ENCODE measurements around the gene JRKL. TPM values are rescaled to one million over a fixed set of nuclear protein-coding genes. Genes with fewer than 3 reads are reported as not detected.

The JRKL gene
- total RNA-seq, 1 experiment from 2014 or later, result 16.6 TPM

DNA sequence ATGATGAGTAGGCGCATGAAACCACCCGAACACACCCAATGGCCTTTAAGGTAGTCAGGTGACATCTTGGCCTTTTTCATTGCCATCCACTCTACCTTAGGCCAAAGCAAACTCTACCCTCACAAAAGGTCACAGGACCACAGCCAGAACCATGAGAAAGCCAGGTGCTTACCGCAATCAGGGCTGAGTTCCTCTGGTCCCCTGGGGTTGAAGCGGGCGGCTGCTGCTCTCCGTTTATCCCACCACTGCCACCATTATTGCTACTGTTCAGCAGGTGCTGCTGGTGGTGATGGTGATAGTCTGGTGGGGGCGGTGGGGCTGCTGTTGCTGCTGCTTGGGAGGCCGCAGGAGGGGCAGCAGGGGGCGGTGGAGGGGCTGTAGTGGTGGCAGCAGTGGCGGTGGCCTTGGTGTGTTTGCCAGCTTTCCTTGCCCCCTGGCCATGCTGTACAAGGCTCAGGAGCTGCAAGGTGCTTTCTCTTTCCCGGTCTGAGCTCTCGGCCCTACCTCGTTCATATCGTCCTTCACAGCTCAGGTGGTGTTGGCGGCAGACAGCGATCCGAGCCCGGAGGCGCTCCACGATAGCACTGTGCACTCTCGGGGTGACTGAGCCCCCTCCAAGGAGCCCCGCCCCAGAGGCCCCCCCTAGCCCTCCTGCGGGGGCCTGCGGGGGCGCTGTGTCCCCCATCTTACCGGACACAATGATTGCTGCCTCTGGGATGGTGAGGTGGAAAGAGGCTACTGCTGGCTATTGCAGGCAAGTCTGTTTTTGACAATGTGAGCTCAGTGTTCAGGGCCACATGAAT is 48.4 kb upstream of the JRKL start:
- intact Hi-C loops (cut with micrococcal nuclease; ENCODE audit: unreplicated experiment), result loop anchor here (2.0 to 5.0 kb wide), 5 partner anchors 33 to 505 kb away; partner anchors contain the start of gene MTMR2
- Mint-ChIP-seq H3K36me3 (ENCODE audit: insufficient read depth, unreplicated experiment) (no peaks in the 10 kb centered on the region), H3K4me1 (ENCODE audit: low read depth, unreplicated experiment) (peaks cover 36% of the 10 kb centered on the region), H3K9me3 (ENCODE audit: unreplicated experiment) (no peaks in the 10 kb centered on the region), H3K4me3 (ENCODE audit: unreplicated experiment) (peak overlapping the region; percentile 93), H3K27ac (ENCODE audit: unreplicated experiment) (peak overlapping the region; percentile 68), H3K27me3 (ENCODE audit: insufficient read depth, unreplicated experiment) (no peaks in the 10 kb centered on the region)
- H3K27me3 ChIP-seq (replicated peaks; ENCODE audit: control insufficient read depth, insufficient read depth, low read length), result no peaks in the 10 kb centered on the region
- POLR2A ChIA-PET, result interaction anchor here (0.5 kb wide), 1 partner anchor 327 kb away, joined by 3 read pairs; no protein-coding TSS in a partner anchor
- DNase-seq, result peak; percentile 45 to 50
- BruUV-seq (replicated peaks), result no TSS peak
- TF ChIP-seq, protein P1, sequence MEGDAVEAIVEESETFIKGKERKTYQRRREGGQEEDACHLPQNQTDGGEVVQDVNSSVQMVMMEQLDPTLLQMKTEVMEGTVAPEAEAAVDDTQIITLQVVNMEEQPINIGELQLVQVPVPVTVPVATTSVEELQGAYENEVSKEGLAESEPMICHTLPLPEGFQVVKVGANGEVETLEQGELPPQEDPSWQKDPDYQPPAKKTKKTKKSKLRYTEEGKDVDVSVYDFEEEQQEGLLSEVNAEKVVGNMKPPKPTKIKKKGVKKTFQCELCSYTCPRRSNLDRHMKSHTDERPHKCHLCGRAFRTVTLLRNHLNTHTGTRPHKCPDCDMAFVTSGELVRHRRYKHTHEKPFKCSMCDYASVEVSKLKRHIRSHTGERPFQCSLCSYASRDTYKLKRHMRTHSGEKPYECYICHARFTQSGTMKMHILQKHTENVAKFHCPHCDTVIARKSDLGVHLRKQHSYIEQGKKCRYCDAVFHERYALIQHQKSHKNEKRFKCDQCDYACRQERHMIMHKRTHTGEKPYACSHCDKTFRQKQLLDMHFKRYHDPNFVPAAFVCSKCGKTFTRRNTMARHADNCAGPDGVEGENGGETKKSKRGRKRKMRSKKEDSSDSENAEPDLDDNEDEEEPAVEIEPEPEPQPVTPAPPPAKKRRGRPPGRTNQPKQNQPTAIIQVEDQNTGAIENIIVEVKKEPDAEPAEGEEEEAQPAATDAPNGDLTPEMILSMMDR (IDR thresholded peaks at IDR 0.05; ENCODE audit: insufficient read depth in 1 of 2, low read depth in 1 of 2, low read length in 1 of 2, severe bottlenecking in 1 of 2, unreplicated experiment in 1 of 2), result peak; percentile 28 to 72
- no peaks in the 10 kb centered on the region for H3K36me3 ChIP-seq (ENCODE audit: control insufficient read depth, insufficient read depth, low read length)
- peaks cover 36% of the 10 kb centered on the region for H3K4me1 ChIP-seq
- H3K9me3 ChIP-seq, result no peaks in the 10 kb centered on the region
- H3K4me3 ChIP-seq (ENCODE audit: low read depth, low read length), result peak overlapping the region; percentile 66
- CTCF ChIA-PET, result interaction anchor here (0.7 to 4.0 kb wide), 15 partner anchors 9 to 552 kb away, joined by 3 to 119 read pairs (median 6); partner anchors contain the start of genes CCDC82, FAM76B and JRKL

DNA sequence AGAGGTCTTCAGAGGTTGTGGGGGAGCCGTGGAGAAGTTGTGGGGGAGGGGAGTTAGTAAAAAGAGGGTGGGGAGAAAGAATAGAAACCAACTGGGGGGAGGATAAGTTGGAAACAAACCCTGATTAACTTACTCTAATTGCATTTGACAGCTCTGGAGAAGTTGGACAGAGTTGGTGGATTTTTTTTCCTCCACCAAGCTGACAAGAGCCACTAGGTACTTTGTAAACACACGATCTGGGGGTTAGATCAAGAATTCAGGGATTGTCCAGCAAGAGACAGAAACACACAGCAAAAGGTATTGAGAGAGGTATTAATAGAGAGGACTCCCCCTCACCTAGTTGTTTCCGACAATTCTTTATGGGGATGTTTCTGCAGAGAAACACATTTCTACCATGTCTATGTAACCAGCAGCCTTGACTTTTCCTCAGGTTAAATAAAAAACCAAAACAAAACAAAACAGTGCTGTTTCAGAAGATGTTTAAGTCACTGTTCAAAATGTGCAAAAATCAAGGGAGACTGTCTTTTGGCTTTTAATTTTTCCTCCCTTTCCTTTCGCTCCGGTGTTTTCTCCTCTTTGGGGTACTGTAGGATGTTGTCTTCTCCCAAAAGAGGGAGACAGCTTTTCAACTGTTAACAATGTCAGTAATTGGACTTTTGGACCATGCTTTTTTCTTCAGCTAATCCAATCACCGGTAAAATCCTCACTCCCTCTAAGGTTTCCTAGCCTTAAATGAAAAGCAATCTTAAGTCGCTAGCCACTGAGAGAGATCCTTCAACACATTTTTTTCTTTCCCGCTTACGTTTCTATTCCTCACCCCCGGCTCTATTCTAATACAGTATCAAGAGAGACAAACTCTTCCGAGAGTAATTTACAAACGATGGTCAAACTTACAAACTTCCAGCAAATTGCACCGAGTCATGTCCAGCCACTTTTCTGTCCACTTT is 47.5 kb upstream of the JRKL start:
- Mint-ChIP-seq H3K27me3 (ENCODE audit: insufficient read depth, unreplicated experiment) (no peaks in the 10 kb centered on the region), H3K4me1 (ENCODE audit: low read depth, unreplicated experiment) (peaks cover 32% of the 10 kb centered on the region), H3K36me3 (ENCODE audit: insufficient read depth, unreplicated experiment) (no peaks in the 10 kb centered on the region), H3K27ac (ENCODE audit: unreplicated experiment) (peak overlapping the region; percentile 68), H3K4me3 (ENCODE audit: unreplicated experiment) (peak overlapping the region; percentile 93), H3K9me3 (ENCODE audit: unreplicated experiment) (no peaks in the 10 kb centered on the region)
- POLR2A ChIA-PET, result interaction anchor here (0.5 to 1.6 kb wide), 7 partner anchors 47 to 493 kb away, joined by 3 to 13 read pairs (median 4); partner anchors contain the start of genes CCDC82 and JRKL
- CTCF ChIA-PET, result interaction anchor here (0.5 to 4.0 kb wide), 80 partner anchors 8 to 553 kb away, joined by 3 to 119 read pairs (median 5); partner anchors contain the start of genes CCDC82, FAM76B, JRKL and MTMR2
- no peaks in the 10 kb centered on the region for H3K9me3 ChIP-seq
- DNase-seq, result no peak
- peaks cover 27% of the 10 kb centered on the region for H3K4me1 ChIP-seq
- intact Hi-C loops (cut with micrococcal nuclease; ENCODE audit: unreplicated experiment), result loop anchor here (2.0 to 5.0 kb wide), 5 partner anchors 33 to 505 kb away; partner anchors contain the start of gene MTMR2
- no peaks in the 10 kb centered on the region for H3K27me3 ChIP-seq (replicated peaks; ENCODE audit: control insufficient read depth, insufficient read depth, low read length)
- TF ChIP-seq, protein P1 (IDR thresholded peaks at IDR 0.05; ENCODE audit: insufficient read depth in 1 of 2, low read depth in 1 of 2, low read length in 1 of 2, severe bottlenecking in 1 of 2, unreplicated experiment in 1 of 2), result no peak
- peak overlapping the region; percentile 66 for H3K4me3 ChIP-seq (ENCODE audit: low read depth, low read length)
- no peaks in the 10 kb centered on the region for H3K36me3 ChIP-seq (ENCODE audit: control insufficient read depth, insufficient read depth, low read length)
- BruUV-seq (replicated peaks), result TSS peak; percentile 83
